Fibroblast of lung (primary cell): ENCODE results near the gene SCN8A.

Source experiments
- EZH2 ChIP-seq: IDR thresholded peaks from 2 replicates; pipeline ENCODE4 v1.5.1; 2012; ENCODE audit warnings: low read length, control low read depth, mild to moderate bottlenecking; ENCODE audit errors: missing control alignments
- TF ChIP-seq, protein P1 (sequence below), 2 donors: IDR thresholded peaks in 1 of 2; conservative IDR thresholded peaks in 1 of 2; 1 replicate in 1 of 2; 2 replicates in 1 of 2; pipeline ENCODE4 v1.5.1; 2011 to 2012; ENCODE audit warnings: low read length in 2 of 2, control low read depth in 1 of 2, inconsistent platforms in 1 of 2, low read depth in 1 of 2, mild to moderate bottlenecking in 1 of 2

DNA sequence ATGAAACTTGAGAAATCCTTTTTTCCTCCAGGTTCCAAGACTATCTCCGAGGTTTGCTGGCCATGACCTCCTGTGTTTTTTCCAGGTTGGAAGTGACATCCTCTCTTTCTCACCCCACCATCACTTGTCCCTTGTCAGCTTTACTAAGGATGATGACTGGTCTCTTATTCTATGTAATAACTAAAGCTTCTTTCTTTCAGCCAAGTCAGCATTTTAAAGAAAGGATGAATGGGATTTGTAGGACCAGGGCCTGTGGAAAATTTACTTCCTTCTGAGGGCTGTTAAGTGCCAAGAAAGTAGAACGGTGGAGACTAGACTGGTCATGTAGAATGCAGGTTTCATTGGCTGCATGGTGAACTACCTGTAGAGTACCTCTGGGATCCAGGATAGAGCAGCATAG is 183.9 kb downstream of the SCN8A start:
- TF ChIP-seq, protein P1, sequence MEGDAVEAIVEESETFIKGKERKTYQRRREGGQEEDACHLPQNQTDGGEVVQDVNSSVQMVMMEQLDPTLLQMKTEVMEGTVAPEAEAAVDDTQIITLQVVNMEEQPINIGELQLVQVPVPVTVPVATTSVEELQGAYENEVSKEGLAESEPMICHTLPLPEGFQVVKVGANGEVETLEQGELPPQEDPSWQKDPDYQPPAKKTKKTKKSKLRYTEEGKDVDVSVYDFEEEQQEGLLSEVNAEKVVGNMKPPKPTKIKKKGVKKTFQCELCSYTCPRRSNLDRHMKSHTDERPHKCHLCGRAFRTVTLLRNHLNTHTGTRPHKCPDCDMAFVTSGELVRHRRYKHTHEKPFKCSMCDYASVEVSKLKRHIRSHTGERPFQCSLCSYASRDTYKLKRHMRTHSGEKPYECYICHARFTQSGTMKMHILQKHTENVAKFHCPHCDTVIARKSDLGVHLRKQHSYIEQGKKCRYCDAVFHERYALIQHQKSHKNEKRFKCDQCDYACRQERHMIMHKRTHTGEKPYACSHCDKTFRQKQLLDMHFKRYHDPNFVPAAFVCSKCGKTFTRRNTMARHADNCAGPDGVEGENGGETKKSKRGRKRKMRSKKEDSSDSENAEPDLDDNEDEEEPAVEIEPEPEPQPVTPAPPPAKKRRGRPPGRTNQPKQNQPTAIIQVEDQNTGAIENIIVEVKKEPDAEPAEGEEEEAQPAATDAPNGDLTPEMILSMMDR (conservative IDR thresholded peaks at IDR 0.05 in 1 of 2, IDR thresholded peaks at IDR 0.05 in 1 of 2; ENCODE audit: low read depth in 1 of 2, low read length in 2 of 2) = no peak
- TF ChIP-seq EZH2 = no peak
